NCI-H82 (cell line): ENCODE measurements around the gene STXBP5.
A peak's percentile ranks its signal among the peaks of the same experiment; 100 is the strongest.

ENCODE experiments used
- DNase-seq: peaks from one replicate; lab custom pipeline; 2025; lab: John Stamatoyannopoulos, UW

STXBP5 gene

GRCh38 chr6:147381712-147382111, 177.5 kb downstream of the STXBP5 start:
- DNase-seq: no peak

- peak; percentile 44 for DNase-seq
These were observed 178.8 kb downstream of the STXBP5 start for GRCh38 chr6:147382945-147383554.

- DNase-seq: no peak
These were observed 179.8 kb downstream of the STXBP5 start for GRCh38 chr6:147384029-147384428.

GRCh38 chr6:147384737-147385710, 180.8 kb downstream of the STXBP5 start:
- no peak for DNase-seq

- no peak for DNase-seq
These were observed 185.2 kb downstream of the STXBP5 start for GRCh38 chr6:147389463-147389862.

GRCh38 chr6:147390909-147391536, 186.8 kb downstream of the STXBP5 start:
- peak; percentile 49 for DNase-seq

- no peak for DNase-seq
These were observed 188.9 kb downstream of the STXBP5 start for GRCh38 chr6:147392917-147393625.

GRCh38 chr6:147395158-147395557, 190.9 kb downstream of the STXBP5 start:
- DNase-seq: no peak

- DNase-seq: no peak
These were observed 193.1 kb downstream of the STXBP5 start for GRCh38 chr6:147397306-147397705.

GRCh38 chr6:147400968-147401367, 196.8 kb downstream of the STXBP5 start:
- no peak for DNase-seq

- DNase-seq: no peak
These were observed 197.6 kb downstream of the STXBP5 start for GRCh38 chr6:147401779-147402178.

- no peak for DNase-seq
These were observed 202.6 kb downstream of the STXBP5 start for GRCh38 chr6:147406783-147407182.

- no peak for DNase-seq
These were observed 203.4 kb downstream of the STXBP5 start for GRCh38 chr6:147407571-147407970.

- no peak for DNase-seq
These were observed 212.4 kb downstream of the STXBP5 start for GRCh38 chr6:147416622-147417021.

GRCh38 chr6:147417954-147418353, 213.7 kb downstream of the STXBP5 start:
- DNase-seq: no peak

GRCh38 chr6:147418523-147418922, 214.3 kb downstream of the STXBP5 start:
- DNase-seq: no peak

- peak; percentile 55 for DNase-seq
These were observed 217.7 kb downstream of the STXBP5 start for GRCh38 chr6:147421903-147422302.

- no peak for DNase-seq
These were observed 218.9 kb downstream of the STXBP5 start for GRCh38 chr6:147423111-147423510.

- DNase-seq: no peak
These were observed 225.6 kb downstream of the STXBP5 start for GRCh38 chr6:147429794-147430193.

GRCh38 chr6:147430811-147431210, 226.6 kb downstream of the STXBP5 start:
- no peak for DNase-seq

GRCh38 chr6:147434076-147434475, 229.9 kb downstream of the STXBP5 start:
- no peak for DNase-seq

- DNase-seq: no peak
These were observed 230.3 kb downstream of the STXBP5 start for GRCh38 chr6:147434516-147434915.
